Body of pancreas (tissue), 4 donors: ENCODE results near the gene TTC38. TPM values are rescaled to one million over a fixed set of nuclear protein-coding genes. Genes with fewer than 3 reads are reported as not detected.

Experiments used
- ATAC-seq: fragments of 150-250 bp; one replicate; pipeline ENCODE4 v1.9.1; 2016
- DNase-seq, 4 donors: peaks; one replicate each; pipeline ENCODE4 v3.0.0-alpha.2; 2019
- H3K27ac ChIP-seq, 4 donors: fragments of 200-600 bp; sonication (generic); 1 replicate in 3 of 4; 2 replicates in 1 of 4; pipeline versions ENCODE4 v1.5.1 to v1.6.1; 2016 to 2019; ENCODE audit warnings: mild to moderate bottlenecking in 1 of 4, mixed read lengths in 1 of 4, moderate library complexity in 1 of 4
- H3K27me3 ChIP-seq, 2 donors: fragments of 200-600 bp; sonication (generic); one replicate each; pipeline ENCODE4 v1.6.0; 2016; ENCODE audit warnings: mild to moderate bottlenecking in 1 of 2
- H3K36me3 ChIP-seq, 2 donors: fragments of 200-600 bp; sonication (generic); replicated peaks in 1 of 2; 2 replicates each; pipeline ENCODE4 v1.5.1; 2016; ENCODE audit warnings: low read depth in 2 of 2; ENCODE audit not compliant: insufficient read depth in 1 of 2
- H3K4me1 ChIP-seq: fragments of 200-600 bp; sonication (generic); one replicate; pipeline ENCODE4 v1.6.0; 2016
- H3K4me3 ChIP-seq, 2 donors: fragments of 200-600 bp; sonication (generic); 1 replicate in 1 of 2; 2 replicates in 1 of 2; pipeline ENCODE4 v1.5.1; 2016 to 2019
- H3K9me3 ChIP-seq, 3 donors: fragments of 200-600 bp; sonication (generic); 1 replicate in 2 of 3; 2 replicates in 1 of 3; pipeline ENCODE4 v1.5.1; 2016
- POLR2A ChIP-seq, 3 donors: fragments of 450-650 bp; IDR thresholded peaks; one replicate each; pipeline ENCODE4 v1.6.1; 2016; ENCODE audit warnings: antibody characterized with exemption in 3 of 3, mild to moderate bottlenecking in 2 of 3
- WGBS, 2 donors: methylation state at CpG; one replicate each; pipeline ENCODE4 v1.1.5; 2017; 5-methylcytosine and 5-hydroxymethylcytosine counted together
- intact Hi-C: fragments of 100-400 bp; cut with DNase I; formaldehyde crosslinking; loops from one replicate; pipeline ENCODE4 v1.15.1; 2023
- total RNA-seq, 2 donors: library from RNA; depleted of rRNA; stranded (reverse); fragments of >200 nt; gene quantifications; one replicate each; pipeline ENCODE4 v1.1.0, GENCODE V29; 2016
- TF ChIP-seq, protein P1 (sequence below), 7 experiments: fragments of 450-650 bp in 4 of 7; fragments of 200-600 bp in 3 of 7; sonication (generic) in 3 of 7; IDR thresholded peaks; one replicate each; pipeline ENCODE4 v1.5.1; 2016 to 2019; ENCODE audit warnings: antibody characterized with exemption in 7 of 7

Gene TTC38
- total RNA-seq, 2 donors from 2014 or later = 38.4 to 113 TPM

DNA sequence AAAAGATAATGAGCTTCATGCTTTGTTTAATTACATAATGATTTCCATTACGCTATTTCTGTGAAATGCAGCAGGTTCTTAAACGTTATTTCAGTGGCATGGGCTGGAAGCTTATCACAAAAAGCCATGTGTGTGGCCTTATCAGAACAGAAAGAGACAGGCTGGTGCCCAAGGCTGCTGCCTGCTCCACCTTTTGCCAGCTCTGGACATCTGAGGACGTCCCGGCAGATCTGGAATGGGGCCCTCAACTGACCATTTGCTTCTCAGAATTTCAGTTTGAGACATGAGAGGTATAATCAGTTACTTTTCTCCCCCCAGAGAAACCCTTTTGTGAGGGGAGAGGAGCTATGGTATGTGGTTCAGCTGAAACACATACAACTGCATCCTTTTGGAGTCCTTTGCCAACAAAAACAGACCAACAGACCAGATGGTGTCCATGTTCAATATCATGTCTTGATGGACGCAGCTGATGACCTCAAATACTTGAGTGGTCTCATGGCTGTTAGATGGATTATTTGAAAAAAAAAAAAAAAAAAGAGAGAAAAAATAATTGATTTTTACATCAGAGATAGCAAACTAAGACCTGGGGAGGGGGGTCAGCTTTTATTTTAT lies 26.3 kb upstream of the TTC38 start:
- 33% methylated on average over 5 of the region's 5 CpGs for WGBS, 2 donors
- H3K4me3 ChIP-seq = no peak overlapping the region
- intact Hi-C loops = loop anchor here (10.0 kb wide), 1 partner anchor 87 kb away; the partner anchor contains the start of gene PPARA
- peaks cover 0 to 2% of the 10 kb centered on the region in 2 donors for H3K36me3 ChIP-seq
- no peaks in the 10 kb centered on the region for H3K27me3 ChIP-seq
- DNase-seq (peak in 2 of 4 donors; percentile 52 to 55), ATAC-seq (no peak)
- H3K4me1 ChIP-seq = peaks cover 20% of the 10 kb centered on the region
- TF ChIP-seq, protein P1, sequence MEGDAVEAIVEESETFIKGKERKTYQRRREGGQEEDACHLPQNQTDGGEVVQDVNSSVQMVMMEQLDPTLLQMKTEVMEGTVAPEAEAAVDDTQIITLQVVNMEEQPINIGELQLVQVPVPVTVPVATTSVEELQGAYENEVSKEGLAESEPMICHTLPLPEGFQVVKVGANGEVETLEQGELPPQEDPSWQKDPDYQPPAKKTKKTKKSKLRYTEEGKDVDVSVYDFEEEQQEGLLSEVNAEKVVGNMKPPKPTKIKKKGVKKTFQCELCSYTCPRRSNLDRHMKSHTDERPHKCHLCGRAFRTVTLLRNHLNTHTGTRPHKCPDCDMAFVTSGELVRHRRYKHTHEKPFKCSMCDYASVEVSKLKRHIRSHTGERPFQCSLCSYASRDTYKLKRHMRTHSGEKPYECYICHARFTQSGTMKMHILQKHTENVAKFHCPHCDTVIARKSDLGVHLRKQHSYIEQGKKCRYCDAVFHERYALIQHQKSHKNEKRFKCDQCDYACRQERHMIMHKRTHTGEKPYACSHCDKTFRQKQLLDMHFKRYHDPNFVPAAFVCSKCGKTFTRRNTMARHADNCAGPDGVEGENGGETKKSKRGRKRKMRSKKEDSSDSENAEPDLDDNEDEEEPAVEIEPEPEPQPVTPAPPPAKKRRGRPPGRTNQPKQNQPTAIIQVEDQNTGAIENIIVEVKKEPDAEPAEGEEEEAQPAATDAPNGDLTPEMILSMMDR (IDR thresholded peaks at IDR 0.05) = no peak
- TF ChIP-seq POLR2A (IDR thresholded peaks at IDR 0.05) = no peak
- peak overlapping the region in 3 of 4 donors; percentile 26 to 51 (median 43) for H3K27ac ChIP-seq
- H3K9me3 ChIP-seq = no peaks in the 10 kb centered on the region

DNA sequence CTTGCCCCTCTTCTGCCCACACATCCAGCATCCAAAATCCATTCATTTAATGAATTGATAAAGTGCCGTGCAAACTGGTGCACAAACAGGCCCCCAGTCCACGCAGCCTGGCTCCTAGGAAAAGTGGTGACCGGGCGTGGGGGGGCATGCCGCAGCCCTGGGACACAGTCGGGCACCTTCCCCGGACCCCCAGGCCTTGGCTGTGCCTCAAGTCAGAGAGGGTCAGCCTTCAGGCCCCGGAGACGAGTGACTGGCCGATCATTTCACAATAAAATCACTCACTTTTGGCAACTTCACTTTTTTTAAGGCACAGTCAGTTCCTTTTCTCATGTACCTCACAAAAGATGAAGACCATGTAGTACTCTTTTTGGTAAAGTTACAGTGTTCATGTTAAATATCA lies 25.7 kb upstream of the TTC38 start:
- Histone ChIP-seq H3K27me3 (no peaks in the 10 kb centered on the region), H3K4me3 (no peak overlapping the region), H3K4me1 (peaks cover 20% of the 10 kb centered on the region), H3K27ac (no peak overlapping the region), H3K9me3 (no peaks in the 10 kb centered on the region), H3K36me3 (peaks cover 0 to 2% of the 10 kb centered on the region in 2 donors)
- TF ChIP-seq POLR2A (IDR thresholded peaks at IDR 0.05) = no peak
- TF ChIP-seq, protein P1 (IDR thresholded peaks at IDR 0.05) = no peak
- DNase-seq (no peak), ATAC-seq (no peak)
- 79 to 86% methylated on average over 10 of the region's 10 CpGs for WGBS, 2 donors
- intact Hi-C loops = loop anchor here (10.0 kb wide), 1 partner anchor 87 kb away; the partner anchor contains the start of gene PPARA

- Histone ChIP-seq H3K27ac (no peak overlapping the region), H3K9me3 (no peaks in the 10 kb centered on the region), H3K4me1 (peaks cover 25% of the 10 kb centered on the region), H3K4me3 (no peak overlapping the region), H3K36me3 (no peaks in the 10 kb centered on the region), H3K27me3 (no peaks in the 10 kb centered on the region)
- intact Hi-C loops = loop anchor here (10.0 kb wide), 1 partner anchor 90 kb away; the partner anchor contains the start of gene PPARA
- WGBS, 2 donors = 90 to 93% methylated on average over 4 to 9 of the region's 9 CpGs
- ATAC-seq = no peak
- TF ChIP-seq, protein P1 (IDR thresholded peaks at IDR 0.05) = no peak
- no peak for TF ChIP-seq POLR2A (IDR thresholded peaks at IDR 0.05)
- no peak for DNase-seq
Measured at GRCh38 chr22:46244771-46245170, 23.0 kb upstream of the TTC38 start.

DNA sequence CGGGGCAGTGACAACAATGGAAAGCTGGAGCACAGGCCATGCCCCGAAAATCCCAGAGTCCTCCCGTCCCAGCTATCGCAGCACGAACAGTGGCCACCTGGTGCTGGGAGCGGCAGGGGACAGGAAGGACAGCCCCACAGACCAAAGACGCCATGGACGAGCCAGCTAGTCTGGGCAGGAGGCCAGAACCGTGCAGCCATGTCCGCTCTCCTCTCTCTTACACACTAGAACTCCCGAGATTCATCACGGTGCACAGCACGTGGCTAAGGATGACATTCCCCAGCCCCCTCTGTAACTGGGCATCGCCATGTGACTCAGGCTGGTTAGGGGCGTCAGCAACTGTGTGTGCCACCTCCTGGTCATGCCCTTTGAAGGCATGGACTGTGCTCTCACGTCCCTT lies 22.3 kb upstream of the TTC38 start:
- no peak overlapping the region for H3K4me3 ChIP-seq
- intact Hi-C loops = loop anchor here (10.0 kb wide), 1 partner anchor 91 kb away; the partner anchor contains the start of gene PPARA
- no peaks in the 10 kb centered on the region for H3K27me3 ChIP-seq
- H3K4me1 ChIP-seq = peaks cover 25% of the 10 kb centered on the region
- WGBS, 2 donors = 73% methylated on average over 9 to 16 of the region's 16 CpGs
- TF ChIP-seq POLR2A (IDR thresholded peaks at IDR 0.05) = no peak
- DNase-seq = peak in 3 of 4 donors; percentile 20 to 49 (median 25)
- no peaks in the 10 kb centered on the region for H3K9me3 ChIP-seq
- no peak overlapping the region for H3K27ac ChIP-seq
- no peaks in the 10 kb centered on the region for H3K36me3 ChIP-seq
- ATAC-seq = no peak

DNA sequence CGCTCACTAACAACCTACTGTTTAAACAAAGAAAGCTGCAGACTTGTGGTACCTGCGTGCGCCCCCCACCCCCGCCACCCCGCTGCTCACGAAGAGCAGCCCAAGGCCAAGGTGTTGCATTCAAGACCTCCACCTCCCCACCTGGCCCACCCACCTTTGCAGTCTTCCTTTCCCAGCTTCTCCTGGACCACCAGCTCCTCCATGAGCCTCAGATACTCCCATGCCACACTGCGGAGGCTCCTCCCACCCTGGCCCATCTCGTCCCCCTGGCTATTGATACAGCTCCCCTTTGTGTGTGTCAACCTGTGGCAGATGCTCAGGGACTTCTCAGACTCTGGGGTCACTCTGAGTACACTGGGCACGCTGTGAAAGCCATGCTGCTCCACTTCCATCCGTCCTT lies 21.6 kb upstream of the TTC38 start:
- H3K27me3 ChIP-seq = no peaks in the 10 kb centered on the region
- WGBS, 2 donors = 87 to 94% methylated on average over 10 of the region's 10 CpGs

More for the DNA sequence above, 21.6 kb upstream of the TTC38 start:
- no peaks in the 10 kb centered on the region for H3K36me3 ChIP-seq
- H3K9me3 ChIP-seq = no peaks in the 10 kb centered on the region
- H3K4me3 ChIP-seq = no peak overlapping the region
- ATAC-seq (no peak), DNase-seq (no peak)
- peaks cover 24% of the 10 kb centered on the region for H3K4me1 ChIP-seq
- TF ChIP-seq, protein P1 (IDR thresholded peaks at IDR 0.05) = no peak
- no peak for TF ChIP-seq POLR2A (IDR thresholded peaks at IDR 0.05)
- no peak overlapping the region for H3K27ac ChIP-seq
- intact Hi-C loops = loop anchor here (10.0 kb wide), 1 partner anchor 91 kb away; the partner anchor contains the start of gene PPARA
